KMS-11 (cell line): ENCODE results near the gene TMEM267.

Experiments
- H2AFZ ChIP-seq: fragments of 200-600 bp; sonication (generic); 2 replicates; pipeline ENCODE4 v1.6.1; 2016; ENCODE audit warnings: antibody characterized with exemption, mixed run types, low read depth
- H3K27ac ChIP-seq: fragments of 200-600 bp; sonication (generic); 2 replicates; pipeline ENCODE4 v1.6.1; 2016; ENCODE audit warnings: mild to moderate bottlenecking, mixed run types
- H3K27me3 ChIP-seq: fragments of 200-600 bp; sonication (generic); 2 replicates; pipeline ENCODE4 v1.6.1; 2017; ENCODE audit warnings: mild to moderate bottlenecking, low read depth, mixed run types, moderate library complexity; ENCODE audit not compliant: insufficient read depth
- H3K36me3 ChIP-seq: fragments of 200-600 bp; sonication (generic); 2 replicates; pipeline ENCODE4 v1.6.1; 2017; ENCODE audit warnings: mild to moderate bottlenecking, mixed run types; ENCODE audit not compliant: insufficient read depth
- H3K4me1 ChIP-seq: fragments of 200-600 bp; sonication (generic); 2 replicates; pipeline ENCODE4 v1.6.1; 2016; ENCODE audit warnings: mild to moderate bottlenecking, low read depth, mixed run types; ENCODE audit not compliant: poor library complexity, severe bottlenecking
- H3K4me2 ChIP-seq: fragments of 200-600 bp; sonication (generic); 2 replicates; pipeline ENCODE4 v1.7.0; 2016; ENCODE audit warnings: mild to moderate bottlenecking, mixed run types
- H3K4me3 ChIP-seq: fragments of 200-600 bp; sonication (generic); IDR thresholded peaks from 2 replicates; pipeline ENCODE4 v1.6.1; 2017; ENCODE audit warnings: low read depth, low read length, mixed read lengths; ENCODE audit not compliant: insufficient read depth
- H3K79me2 ChIP-seq: fragments of 200-600 bp; sonication (generic); 2 replicates; pipeline ENCODE4 v1.6.1; 2016; ENCODE audit warnings: low read depth, mixed run types; ENCODE audit not compliant: insufficient read depth
- H3K9ac ChIP-seq: fragments of 200-600 bp; sonication (generic); 2 replicates; pipeline ENCODE4 v1.6.1; 2016; ENCODE audit warnings: mild to moderate bottlenecking, mixed run types
- H4K20me1 ChIP-seq: fragments of 200-600 bp; sonication (generic); 2 replicates; pipeline ENCODE4 v1.6.1; 2016; ENCODE audit warnings: mild to moderate bottlenecking, mixed run types; ENCODE audit not compliant: insufficient read depth
- CTCF ChIP-seq: fragments of 200-600 bp; sonication (generic); conservative IDR thresholded peaks from 2 replicates; pipeline ENCODE4 v1.6.1; 2017; ENCODE audit warnings: low read depth, mild to moderate bottlenecking, antibody characterized with exemption, low read length, moderate library complexity, mixed read lengths

Gene TMEM267

GRCh38 chr5:43437062-43437660 is 46.5 kb downstream of the TMEM267 start:
- Histone ChIP-seq H3K4me1 (no peaks in the 10 kb centered on the region), H3K4me2 (no peak overlapping the region), H2AFZ (no peak overlapping the region), H3K36me3 (no peaks in the 10 kb centered on the region), H3K27me3 (no peaks in the 10 kb centered on the region), H3K27ac (no peak overlapping the region), H3K9ac (no peak overlapping the region), H3K79me2 (no peaks in the 10 kb centered on the region), H3K4me3 (no peak overlapping the region), H4K20me1 (no peaks in the 10 kb centered on the region)
- TF ChIP-seq CTCF: no peak

- TF ChIP-seq CTCF: no peak
- no peak overlapping the region for H3K27ac ChIP-seq
- no peak overlapping the region for H3K4me2 ChIP-seq
- no peaks in the 10 kb centered on the region for H3K4me1 ChIP-seq
- H3K79me2 ChIP-seq: no peaks in the 10 kb centered on the region
- no peaks in the 10 kb centered on the region for H4K20me1 ChIP-seq
- no peak overlapping the region for H2AFZ ChIP-seq
- H3K36me3 ChIP-seq: no peaks in the 10 kb centered on the region
- no peak overlapping the region for H3K9ac ChIP-seq
- H3K27me3 ChIP-seq: no peaks in the 10 kb centered on the region
- H3K4me3 ChIP-seq: no peak overlapping the region
Observed at GRCh38 chr5:43433382-43433781, 50.3 kb downstream of the TMEM267 start.

- Histone ChIP-seq H3K27me3 (no peaks in the 10 kb centered on the region), H4K20me1 (no peaks in the 10 kb centered on the region), H3K4me1 (no peaks in the 10 kb centered on the region), H3K9ac (no peak overlapping the region), H3K79me2 (no peaks in the 10 kb centered on the region), H3K4me3 (no peak overlapping the region), H2AFZ (no peak overlapping the region), H3K4me2 (no peak overlapping the region), H3K36me3 (no peaks in the 10 kb centered on the region), H3K27ac (no peak overlapping the region)
- no peak for TF ChIP-seq CTCF
Observed at GRCh38 chr5:43432486-43433375, 50.9 kb downstream of the TMEM267 start.

- H3K4me1 ChIP-seq: no peaks in the 10 kb centered on the region
- no peak overlapping the region for H3K4me3 ChIP-seq
Observed at GRCh38 chr5:43429706-43430105, 54.0 kb downstream of the TMEM267 start.

More at GRCh38 chr5:43429706-43430105, 54.0 kb downstream of the TMEM267 start:
- no peaks in the 10 kb centered on the region for H3K27me3 ChIP-seq
- no peaks in the 10 kb centered on the region for H3K79me2 ChIP-seq
- H3K36me3 ChIP-seq: no peaks in the 10 kb centered on the region
- no peak overlapping the region for H2AFZ ChIP-seq
- no peak overlapping the region for H3K4me2 ChIP-seq
- no peak overlapping the region for H3K27ac ChIP-seq
- no peaks in the 10 kb centered on the region for H4K20me1 ChIP-seq
- no peak overlapping the region for H3K9ac ChIP-seq
- TF ChIP-seq CTCF: no peak
